ACC112 (cell line): ENCODE data around the gene LCOR.
"Not testable (repeated sequence)": the region's sequence is repeated elsewhere in the genome, so short reads cannot be mapped to it uniquely, and the experiment has no call there.

Source experiments
- H2AFZ ChIP-seq: fragments of 200-600 bp; sonication (generic); one replicate; pipeline ENCODE4 v1.6.0; 2017; ENCODE audit warnings: antibody characterized with exemption, low read length; ENCODE audit not compliant: unreplicated experiment
- H3K27ac ChIP-seq: fragments of 200-600 bp; sonication (generic); 2 replicates; pipeline ENCODE4 v1.5.1; 2014; ENCODE audit warnings: low read depth, mild to moderate bottlenecking, antibody characterized with exemption, low read length, moderate library complexity
- H3K27me3 ChIP-seq: fragments of 200-600 bp; sonication (generic); 2 replicates; pipeline ENCODE4 v1.6.1; 2014; ENCODE audit warnings: mild to moderate bottlenecking, antibody characterized with exemption, low read length, moderate library complexity, mixed read lengths; ENCODE audit not compliant: insufficient read depth
- H3K36me3 ChIP-seq: fragments of 200-600 bp; sonication (generic); 2 replicates; pipeline ENCODE4 v1.6.1; 2016; ENCODE audit warnings: mild to moderate bottlenecking, antibody characterized with exemption, low read length, moderate library complexity, mixed read lengths; ENCODE audit not compliant: insufficient read depth
- H3K4me1 ChIP-seq: fragments of 200-600 bp; sonication (generic); one replicate; pipeline ENCODE4 v1.6.1; 2016; ENCODE audit warnings: low read length, mixed read lengths; ENCODE audit not compliant: insufficient read depth, unreplicated experiment, control insufficient read depth
- H3K4me3 ChIP-seq: fragments of 200-600 bp; sonication (generic); 2 replicates; pipeline ENCODE4 v1.5.1; 2014; ENCODE audit warnings: mild to moderate bottlenecking, low read depth, low read length
- H3K79me2 ChIP-seq: fragments of 200-600 bp; sonication (generic); one replicate; pipeline ENCODE4 v1.6.0; 2016; ENCODE audit warnings: low read length; ENCODE audit not compliant: control insufficient read depth, unreplicated experiment, insufficient read depth

Gene LCOR

GRCh38 chr10:96935810-96936209 is 103.7 kb downstream of the LCOR start:
- H3K4me3 ChIP-seq: no peak overlapping the region
- H2AFZ ChIP-seq: no peak overlapping the region
- no peaks in the 10 kb centered on the region for H3K27me3 ChIP-seq
- no peak overlapping the region for H3K27ac ChIP-seq
- peaks cover 15% of the 10 kb centered on the region for H3K36me3 ChIP-seq
- H3K4me1 ChIP-seq: no peaks in the 10 kb centered on the region
- peaks cover 9% of the 10 kb centered on the region for H3K79me2 ChIP-seq

GRCh38 chr10:96943161-96943560 is 111.1 kb downstream of the LCOR start:
- not testable (repeated sequence) for H3K4me1 ChIP-seq, H2AFZ ChIP-seq, H3K36me3 ChIP-seq, H3K27me3 ChIP-seq, H3K4me3 ChIP-seq, H3K27ac ChIP-seq
- H3K79me2 ChIP-seq: peaks cover 14% of the 10 kb centered on the region

GRCh38 chr10:96947036-96947435 is 114.9 kb downstream of the LCOR start:
- no peak overlapping the region for H3K27ac ChIP-seq
- H3K36me3 ChIP-seq: no peaks in the 10 kb centered on the region
- H3K4me1 ChIP-seq: no peaks in the 10 kb centered on the region
- peaks cover 7% of the 10 kb centered on the region for H3K79me2 ChIP-seq
- H3K4me3 ChIP-seq: no peak overlapping the region
- no peaks in the 10 kb centered on the region for H3K27me3 ChIP-seq
- H2AFZ ChIP-seq: no peak overlapping the region

- Histone ChIP-seq H3K36me3 (0 out of 2 replicates have a peak, but pooled peaks cover 3% of the 10 kb centered on the region), H3K27ac (no peak overlapping the region), H2AFZ (no peak overlapping the region), H3K4me1 (no peaks in the 10 kb centered on the region), H3K27me3 (no peaks in the 10 kb centered on the region), H3K79me2 (peaks cover 7% of the 10 kb centered on the region), H3K4me3 (no peak overlapping the region)
Observed at GRCh38 chr10:96949039-96949683, 117.1 kb downstream of the LCOR start.

GRCh38 chr10:96951954-96952353 is 119.9 kb downstream of the LCOR start:
- Histone ChIP-seq H3K79me2 (no peaks in the 10 kb centered on the region), H3K27me3 (no peaks in the 10 kb centered on the region), H2AFZ (no peak overlapping the region), H3K36me3 (peaks cover 13% of the 10 kb centered on the region; the same call in 1 of the 2 replicates), H3K4me3 (no peak overlapping the region), H3K27ac (no peak overlapping the region), H3K4me1 (no peaks in the 10 kb centered on the region)

GRCh38 chr10:96955794-96956193 is 123.7 kb downstream of the LCOR start:
- H2AFZ ChIP-seq: no peak overlapping the region
- H3K27ac ChIP-seq: no peak overlapping the region
- H3K79me2 ChIP-seq: no peaks in the 10 kb centered on the region
- H3K4me1 ChIP-seq: peaks cover 12% of the 10 kb centered on the region
- peaks cover 17% of the 10 kb centered on the region; the same call in 1 of the 2 replicates for H3K36me3 ChIP-seq
- no peaks in the 10 kb centered on the region for H3K27me3 ChIP-seq
- H3K4me3 ChIP-seq: no peak overlapping the region

GRCh38 chr10:96958071-96958470 is 126.0 kb downstream of the LCOR start:
- H3K4me3 ChIP-seq: no peak overlapping the region
- H3K79me2 ChIP-seq: no peaks in the 10 kb centered on the region
- no peaks in the 10 kb centered on the region for H3K27me3 ChIP-seq
- H3K4me1 ChIP-seq: peaks cover 13% of the 10 kb centered on the region
- no peak overlapping the region for H2AFZ ChIP-seq
- peaks cover 17% of the 10 kb centered on the region; the same call in 1 of the 2 replicates for H3K36me3 ChIP-seq
- H3K27ac ChIP-seq: no peak overlapping the region

GRCh38 chr10:96959733-96960132 is 127.6 kb downstream of the LCOR start:
- no peak overlapping the region for H3K4me3 ChIP-seq
- H3K4me1 ChIP-seq: peaks cover 13% of the 10 kb centered on the region
- no peak overlapping the region for H3K27ac ChIP-seq
- H3K27me3 ChIP-seq: no peaks in the 10 kb centered on the region
- H2AFZ ChIP-seq: no peak overlapping the region
- no peaks in the 10 kb centered on the region for H3K79me2 ChIP-seq
- H3K36me3 ChIP-seq: peaks cover 13% of the 10 kb centered on the region; the same call in 1 of the 2 replicates

GRCh38 chr10:96960872-96961271 is 128.8 kb downstream of the LCOR start:
- H3K27me3 ChIP-seq: no peaks in the 10 kb centered on the region
- peaks cover 13% of the 10 kb centered on the region for H3K4me1 ChIP-seq
- H3K79me2 ChIP-seq: no peaks in the 10 kb centered on the region
- no peak overlapping the region for H3K4me3 ChIP-seq
- H2AFZ ChIP-seq: no peak overlapping the region
- peaks cover 8% of the 10 kb centered on the region; the same call in 1 of the 2 replicates for H3K36me3 ChIP-seq
- H3K27ac ChIP-seq: no peak overlapping the region

- Histone ChIP-seq H3K79me2 (no peaks in the 10 kb centered on the region), H3K36me3 (no peaks in the 10 kb centered on the region), H2AFZ (no peak overlapping the region), H3K4me3 (no peak overlapping the region), H3K4me1 (peaks cover 21% of the 10 kb centered on the region), H3K27ac (no peak overlapping the region), H3K27me3 (no peaks in the 10 kb centered on the region)
Observed at GRCh38 chr10:96964131-96964530, 132.0 kb downstream of the LCOR start.

- peaks cover 8% of the 10 kb centered on the region for H3K4me1 ChIP-seq
- H3K27ac ChIP-seq: no peak overlapping the region
- no peaks in the 10 kb centered on the region for H3K27me3 ChIP-seq
- no peaks in the 10 kb centered on the region for H3K79me2 ChIP-seq
- no peak overlapping the region for H3K4me3 ChIP-seq
- no peaks in the 10 kb centered on the region for H3K36me3 ChIP-seq
- H2AFZ ChIP-seq: no peak overlapping the region
Observed at GRCh38 chr10:96967847-96968246, 135.7 kb downstream of the LCOR start.
